GM12892 (cell line): ENCODE measurements around the gene LARP6.

ENCODE experiments used
- POLR2A ChIP-seq: IDR thresholded peaks from 2 replicates; pipeline ENCODE4 v1.6.1; 2011; ENCODE audit warnings: low read depth, low read length, control low read depth
- POLR2AphosphoS5 ChIP-seq: IDR thresholded peaks from 2 replicates; pipeline ENCODE4 v1.6.1; 2011; ENCODE audit warnings: low read depth, low read length, control low read depth
- TAF1 ChIP-seq: IDR thresholded peaks from 2 replicates; pipeline ENCODE4 v1.6.1; 2011; ENCODE audit warnings: low read depth, mild to moderate bottlenecking, control low read depth, low read length, borderline replicate concordance

DNA sequence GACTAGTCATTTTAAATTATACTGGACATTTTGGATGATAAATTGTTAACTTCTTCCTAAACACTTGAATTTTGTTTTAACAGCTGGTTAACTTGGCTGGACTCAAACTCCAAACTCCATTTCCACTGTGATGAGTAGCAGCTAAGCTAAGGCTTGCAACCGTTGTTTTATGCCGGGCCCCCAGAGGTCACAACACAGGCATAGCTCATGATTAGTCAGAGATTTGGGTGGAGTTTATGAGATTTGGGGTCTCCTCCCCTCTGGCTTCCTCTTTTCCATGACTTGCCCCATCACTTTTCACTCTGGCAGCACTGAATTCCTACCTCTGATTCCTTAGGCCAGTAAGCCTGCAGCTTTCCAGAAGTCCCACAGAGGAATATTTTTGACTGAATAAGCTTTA lies 25.4 kb upstream of the LARP6 start:
- TF ChIP-seq TAF1 (no peak), POLR2AphosphoS5 (no peak), POLR2A (no peak)
